ENCODE measurements around the gene SNX8.

SNX8 gene

DNA sequence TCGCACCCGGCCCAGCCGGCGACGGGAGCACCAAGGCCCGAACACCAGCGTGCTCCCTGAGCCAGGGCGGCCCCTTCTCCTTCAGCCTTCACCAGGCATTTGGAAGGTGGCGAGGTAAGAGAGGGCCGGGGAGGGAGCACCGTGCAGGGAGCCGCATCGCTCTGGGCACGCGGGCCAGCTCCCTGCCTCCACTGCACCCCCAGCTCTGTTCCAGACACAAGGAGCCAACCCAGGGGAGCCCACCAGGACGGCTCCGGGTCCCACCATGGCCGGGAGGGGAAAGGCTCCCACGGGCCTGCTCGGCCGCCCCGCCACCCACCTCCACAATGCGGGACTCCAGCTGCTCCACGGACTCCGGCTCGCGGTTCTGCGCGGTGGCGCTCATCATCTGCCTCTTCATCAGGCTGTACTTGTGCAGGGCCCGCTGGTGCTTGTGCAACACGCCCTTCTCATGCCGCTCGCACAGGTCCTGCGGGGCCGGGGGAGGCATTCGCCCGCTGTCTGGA lies 57.1 kb downstream of the SNX8 start:
- Histone ChIP-seq H3K36me3 (ENCODE audit: insufficient read depth, low read depth, low read length) (peaks cover 6% of the 10 kb centered on the region), H3K27me3 (ENCODE audit: insufficient read depth, low read length) (no peaks in the 10 kb centered on the region), H3K27ac (ENCODE audit: low read length) (no peak overlapping the region), H3K4me3 (ENCODE audit: low read length) (no peak overlapping the region), H3K4me1 (ENCODE audit: insufficient read depth, low read length) (no peaks in the 10 kb centered on the region), H3K9me3 (ENCODE audit: insufficient read depth, low read depth, low read length) (no peaks in the 10 kb centered on the region), H3K9ac (ENCODE audit: low read depth, low read length) (no peak overlapping the region)

DNA sequence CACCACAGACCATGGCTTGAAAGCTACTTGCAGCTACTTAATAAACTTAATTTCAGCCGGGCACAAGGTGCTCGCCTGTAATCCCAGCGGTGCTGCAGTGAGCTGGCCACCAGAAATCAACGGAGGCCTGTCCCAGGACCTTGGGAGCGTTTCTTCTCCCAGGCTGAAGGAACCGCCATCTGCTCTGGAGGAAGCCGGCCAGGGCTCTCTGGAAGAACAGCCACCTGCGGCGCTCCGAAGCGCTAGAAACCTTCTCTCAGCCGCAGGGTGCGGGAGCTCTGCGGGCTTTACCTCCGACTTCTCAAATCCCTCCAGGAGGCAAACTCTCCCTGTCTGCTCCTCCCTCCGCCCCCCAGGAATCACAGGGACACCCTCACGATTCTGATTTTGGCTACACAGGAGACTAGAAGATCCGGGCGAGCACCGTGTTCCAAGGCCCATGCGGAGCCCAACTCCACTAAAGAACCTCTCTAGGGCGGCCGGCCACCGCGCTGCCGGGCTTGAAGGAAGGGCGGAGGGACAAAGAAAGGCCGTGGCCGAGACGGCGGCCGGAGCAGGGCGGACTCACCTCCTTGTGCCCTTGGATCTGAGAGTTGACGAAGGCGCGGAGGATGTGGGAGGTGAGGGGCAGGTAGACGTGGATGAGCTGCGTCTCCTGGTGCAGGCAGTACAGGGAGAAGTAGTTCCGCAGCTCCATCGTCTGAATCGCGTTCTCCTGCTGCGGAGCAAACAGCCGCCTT lies 57.8 kb downstream of the SNX8 start:
- no peak overlapping the region for H3K27ac ChIP-seq (ENCODE audit: low read length)

DNA sequence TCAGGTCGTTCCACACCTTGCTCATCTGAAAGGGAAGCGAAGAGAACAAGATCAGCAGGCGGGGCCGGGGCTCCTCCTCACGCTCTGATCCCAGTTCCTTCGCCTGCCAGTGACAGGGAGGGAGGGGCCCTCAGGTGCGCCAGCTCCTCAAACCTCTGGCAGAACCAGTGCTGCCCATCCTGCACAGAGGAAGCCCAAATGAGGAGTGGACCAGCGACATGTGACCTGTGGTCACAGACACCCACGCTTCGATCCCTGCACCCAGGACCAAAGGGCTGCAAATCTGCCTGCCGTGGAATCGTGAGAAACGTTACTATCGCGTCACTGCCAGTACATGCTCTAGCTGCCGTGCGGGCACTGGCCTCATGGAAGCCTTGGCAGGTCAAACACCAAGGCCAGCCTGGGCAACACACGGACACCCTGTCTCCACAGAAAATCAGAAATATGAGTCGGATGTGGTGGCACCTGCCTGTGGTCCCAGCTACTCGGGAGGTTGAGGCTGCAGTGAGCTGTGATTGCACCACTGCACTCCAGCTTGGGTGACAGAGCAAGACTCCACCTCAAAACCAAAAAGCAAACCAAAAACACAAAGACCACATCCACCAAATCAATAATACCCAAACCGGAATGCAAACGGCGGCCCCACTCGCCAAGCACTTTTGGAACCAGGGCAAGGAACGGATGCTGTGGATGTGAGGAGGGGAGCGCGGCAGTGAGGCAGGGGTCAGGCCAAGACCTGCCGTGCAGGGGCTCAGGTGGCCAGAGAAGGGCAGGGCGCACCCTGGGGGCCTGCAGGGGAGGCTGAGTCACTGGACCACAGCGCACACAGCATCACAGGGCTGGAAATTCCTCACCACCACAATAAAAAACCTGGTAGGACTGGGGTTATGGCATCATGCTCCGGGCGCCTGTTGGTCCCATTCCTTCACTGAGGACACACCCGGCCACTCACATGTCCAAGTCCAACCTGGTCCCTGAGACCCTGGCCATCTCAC lies 58.8 kb downstream of the SNX8 start:
- Histone ChIP-seq H3K27ac (ENCODE audit: low read length) (no peak overlapping the region), H3K4me1 (ENCODE audit: insufficient read depth, low read length) (no peaks in the 10 kb centered on the region), H3K9ac (ENCODE audit: low read depth, low read length) (no peak overlapping the region), H3K9me3 (ENCODE audit: insufficient read depth, low read depth, low read length) (no peaks in the 10 kb centered on the region), H3K36me3 (ENCODE audit: insufficient read depth, low read depth, low read length) (peaks cover 5% of the 10 kb centered on the region; the same call in 1 of the 2 replicates), H3K27me3 (ENCODE audit: insufficient read depth, low read length) (no peaks in the 10 kb centered on the region), H3K4me3 (ENCODE audit: low read length) (no peak overlapping the region)

More for the DNA sequence above, 57.8 kb downstream of the SNX8 start:
- Histone ChIP-seq H3K9me3 (ENCODE audit: insufficient read depth, low read depth, low read length) (no peaks in the 10 kb centered on the region), H3K36me3 (ENCODE audit: insufficient read depth, low read depth, low read length) (peaks cover 5% of the 10 kb centered on the region; the same call in 1 of the 2 replicates), H3K9ac (ENCODE audit: low read depth, low read length) (no peak overlapping the region), H3K27me3 (ENCODE audit: insufficient read depth, low read length) (no peaks in the 10 kb centered on the region), H3K4me3 (ENCODE audit: low read length) (no peak overlapping the region), H3K4me1 (ENCODE audit: insufficient read depth, low read length) (no peaks in the 10 kb centered on the region)

DNA sequence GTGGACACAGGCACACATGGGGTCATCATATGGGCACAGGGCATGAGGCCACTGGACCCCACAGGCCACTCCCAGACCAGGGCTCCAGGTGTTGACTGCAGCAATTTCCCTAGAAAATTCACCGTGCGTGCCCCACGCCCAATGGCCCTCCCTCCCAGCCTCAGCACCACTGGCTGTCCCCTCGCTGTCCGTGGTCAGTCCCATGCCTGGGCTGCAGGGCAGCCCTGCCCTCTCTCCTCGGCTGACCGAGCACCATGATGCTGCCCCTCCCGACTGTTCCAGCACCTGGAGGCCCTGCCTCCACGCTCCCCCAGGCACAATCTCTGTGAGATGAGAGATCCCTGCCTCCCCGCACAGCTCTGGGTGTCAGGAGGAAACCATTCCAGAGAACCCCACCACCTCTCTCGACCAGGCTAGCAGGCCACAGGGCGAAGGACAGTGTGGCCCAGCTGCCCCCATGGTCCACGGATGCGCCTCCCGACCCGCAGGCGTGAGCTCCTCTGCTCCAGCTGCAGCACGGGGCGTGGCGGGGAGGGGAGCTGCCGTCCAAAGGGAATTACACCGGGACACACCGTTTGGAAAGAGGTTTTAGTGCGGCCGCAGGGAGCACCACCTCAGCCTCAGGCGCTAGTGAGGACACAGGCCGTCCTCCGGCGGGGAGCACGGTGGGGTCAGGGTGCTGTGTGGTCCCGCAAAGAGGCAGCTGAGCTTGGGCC lies 59.7 kb downstream of the SNX8 start:
- H3K9me3 ChIP-seq (ENCODE audit: insufficient read depth, low read depth, low read length), result no peaks in the 10 kb centered on the region
- H3K36me3 ChIP-seq (ENCODE audit: insufficient read depth, low read depth, low read length), result peaks cover 5% of the 10 kb centered on the region; the same call in 1 of the 2 replicates
- H3K27ac ChIP-seq (ENCODE audit: low read length), result no peak overlapping the region
- H3K4me3 ChIP-seq (ENCODE audit: low read length), result no peak overlapping the region
- no peaks in the 10 kb centered on the region for H3K4me1 ChIP-seq (ENCODE audit: insufficient read depth, low read length)
- H3K9ac ChIP-seq (ENCODE audit: low read depth, low read length), result no peak overlapping the region
- H3K27me3 ChIP-seq (ENCODE audit: insufficient read depth, low read length), result no peaks in the 10 kb centered on the region

DNA sequence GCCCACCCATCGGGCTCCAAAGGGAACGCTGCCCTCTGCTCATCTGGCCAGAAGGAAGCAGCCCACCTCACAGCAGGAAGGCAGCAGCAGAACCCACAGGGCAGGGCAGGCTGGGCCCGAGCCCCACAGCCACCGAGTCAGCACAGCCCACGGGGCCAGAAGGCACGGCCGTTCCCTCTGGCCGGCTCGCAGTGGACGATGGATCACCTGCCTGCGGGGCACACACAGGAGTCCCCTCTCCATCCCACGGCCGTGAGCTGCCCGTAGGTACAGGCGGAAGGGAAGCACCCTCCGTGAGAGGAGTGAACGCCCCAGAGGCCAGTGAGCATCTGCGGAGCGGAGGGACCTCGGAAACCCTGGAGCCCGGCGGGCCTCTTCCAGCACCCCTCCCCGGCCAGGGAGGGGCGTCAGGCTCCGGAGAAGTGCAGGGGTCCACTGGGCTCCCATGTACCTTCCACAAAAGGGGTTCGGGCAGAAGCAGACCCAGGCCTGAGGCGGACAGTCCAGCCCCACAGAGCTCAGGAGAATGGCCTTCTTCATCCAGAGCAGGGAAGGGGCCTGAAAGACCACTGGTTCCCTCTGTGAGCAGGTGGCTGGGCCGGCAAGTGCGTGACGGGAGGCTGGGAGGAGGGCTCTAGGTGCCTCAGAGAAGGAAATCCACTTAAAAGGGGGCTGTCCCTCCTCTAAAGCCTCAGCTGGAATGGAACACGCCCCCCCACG lies 60.6 kb downstream of the SNX8 start:
- H3K4me3 ChIP-seq (ENCODE audit: low read length), result no peak overlapping the region
- peaks cover 5% of the 10 kb centered on the region; the same call in 1 of the 2 replicates for H3K36me3 ChIP-seq (ENCODE audit: insufficient read depth, low read depth, low read length)
- no peaks in the 10 kb centered on the region for H3K27me3 ChIP-seq (ENCODE audit: insufficient read depth, low read length)
- no peak overlapping the region for H3K9ac ChIP-seq (ENCODE audit: low read depth, low read length)
- H3K27ac ChIP-seq (ENCODE audit: low read length), result no peak overlapping the region
- H3K9me3 ChIP-seq (ENCODE audit: insufficient read depth, low read depth, low read length), result no peaks in the 10 kb centered on the region
- no peaks in the 10 kb centered on the region for H3K4me1 ChIP-seq (ENCODE audit: insufficient read depth, low read length)

DNA sequence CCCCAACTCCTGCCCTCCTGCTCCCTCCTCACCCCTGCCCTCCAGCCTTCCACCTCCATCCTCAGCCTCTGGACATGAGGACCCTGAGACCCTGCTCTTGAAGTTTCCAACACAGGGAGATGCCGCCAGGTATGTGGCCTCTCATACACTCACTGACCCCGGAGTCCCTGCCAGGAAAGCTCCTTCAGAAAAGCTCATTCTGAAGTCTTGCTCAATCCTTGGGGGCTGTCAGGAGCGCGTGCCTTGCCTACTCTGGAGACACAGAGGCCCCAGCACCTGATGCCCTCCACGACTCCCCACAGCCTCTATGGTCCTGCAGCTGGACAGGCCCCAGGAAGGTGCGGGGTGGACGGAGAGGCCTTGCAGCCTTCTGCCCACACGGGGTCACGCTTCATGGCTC lies 61.2 kb downstream of the SNX8 start:
- H3K9me3 ChIP-seq (ENCODE audit: insufficient read depth, low read depth, low read length), result no peaks in the 10 kb centered on the region
- H3K27me3 ChIP-seq (ENCODE audit: insufficient read depth, low read length), result no peaks in the 10 kb centered on the region
- H3K27ac ChIP-seq (ENCODE audit: low read length), result no peak overlapping the region
- peaks cover 5% of the 10 kb centered on the region; the same call in 1 of the 2 replicates for H3K36me3 ChIP-seq (ENCODE audit: insufficient read depth, low read depth, low read length)
- no peak overlapping the region; the same call in 1 of the 2 replicates for H3K9ac ChIP-seq (ENCODE audit: low read depth, low read length)
- H3K4me1 ChIP-seq (ENCODE audit: insufficient read depth, low read length), result no peaks in the 10 kb centered on the region
- no peak overlapping the region for H3K4me3 ChIP-seq (ENCODE audit: low read length)

DNA sequence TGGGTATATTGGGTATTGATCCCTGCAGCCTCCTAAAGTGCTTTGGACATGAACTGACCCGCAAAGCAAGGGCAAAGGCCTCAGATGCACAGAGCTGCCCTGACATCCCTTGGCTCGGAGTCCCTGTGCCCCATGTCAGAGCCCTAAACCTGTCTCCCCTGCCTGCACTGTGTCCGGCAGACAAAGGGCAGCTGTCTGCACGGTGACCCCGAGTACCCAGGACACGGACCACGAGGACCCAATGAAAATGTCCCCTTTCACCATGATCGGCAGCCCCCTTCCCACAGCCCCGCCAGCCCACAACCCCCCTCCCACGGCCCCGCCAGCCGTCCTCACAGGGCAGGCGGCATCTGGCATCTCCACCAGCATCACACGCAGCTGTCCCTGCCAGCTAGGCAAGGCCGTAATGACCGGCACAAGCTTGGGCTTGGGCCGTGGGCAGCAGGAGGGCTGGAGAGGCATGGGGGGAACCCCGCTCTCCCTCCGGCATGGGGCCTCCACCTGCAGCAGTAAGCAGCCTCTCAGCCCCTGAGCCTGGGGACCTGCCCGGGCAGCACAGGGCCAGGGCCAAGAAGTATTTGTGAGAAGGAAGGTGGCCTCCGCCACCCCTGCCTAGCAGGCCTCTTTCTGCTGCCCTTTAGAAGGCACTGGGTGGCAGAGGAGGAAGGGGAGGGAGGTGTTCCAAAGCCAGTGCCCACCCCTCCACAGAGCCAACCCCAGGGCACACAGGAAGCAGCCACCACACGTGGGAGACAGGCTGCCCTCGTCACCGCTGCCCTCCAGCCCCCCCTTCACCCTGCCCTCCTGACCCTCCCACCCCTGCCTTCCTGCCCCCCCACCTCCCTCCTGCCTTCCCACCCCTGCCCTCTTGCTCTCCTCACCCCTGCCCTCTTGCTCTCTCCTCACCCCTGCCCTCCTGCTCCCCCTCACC lies 62.1 kb downstream of the SNX8 start:
- Histone ChIP-seq H3K27ac (ENCODE audit: low read length) (no peak overlapping the region), H3K4me1 (ENCODE audit: insufficient read depth, low read length) (no peaks in the 10 kb centered on the region), H3K27me3 (ENCODE audit: insufficient read depth, low read length) (no peaks in the 10 kb centered on the region), H3K36me3 (ENCODE audit: insufficient read depth, low read depth, low read length) (peaks cover 5% of the 10 kb centered on the region; the same call in 1 of the 2 replicates), H3K4me3 (ENCODE audit: low read length) (no peak overlapping the region), H3K9ac (ENCODE audit: low read depth, low read length) (no peak overlapping the region), H3K9me3 (ENCODE audit: insufficient read depth, low read depth, low read length) (no peaks in the 10 kb centered on the region)

DNA sequence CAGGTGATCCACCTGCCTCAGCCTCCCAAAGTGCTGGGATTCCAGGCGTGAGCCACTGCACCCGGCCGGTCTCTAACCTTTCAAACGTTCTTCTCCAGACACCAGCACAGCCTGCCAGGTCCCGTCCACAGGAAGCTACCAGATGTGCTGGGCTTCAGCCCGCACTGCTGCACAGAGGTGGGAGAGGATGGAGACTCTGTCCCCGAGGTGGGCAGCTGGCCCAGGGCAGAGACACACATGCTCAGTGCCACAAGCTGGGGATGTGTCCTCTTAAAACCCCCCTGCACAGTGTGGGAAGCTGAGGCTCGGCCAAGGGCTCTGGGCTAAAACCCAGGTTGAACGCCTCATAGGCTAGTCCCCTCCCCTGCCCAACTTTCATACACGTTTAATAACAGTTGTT lies 62.9 kb downstream of the SNX8 start:
- no peak overlapping the region for H3K9ac ChIP-seq (ENCODE audit: low read depth, low read length)
- H3K27ac ChIP-seq (ENCODE audit: low read length), result no peak overlapping the region
- no peak overlapping the region for H3K4me3 ChIP-seq (ENCODE audit: low read length)
- no peaks in the 10 kb centered on the region for H3K9me3 ChIP-seq (ENCODE audit: insufficient read depth, low read depth, low read length)
- H3K4me1 ChIP-seq (ENCODE audit: insufficient read depth, low read length), result no peaks in the 10 kb centered on the region
- H3K36me3 ChIP-seq (ENCODE audit: insufficient read depth, low read depth, low read length), result peaks cover 5% of the 10 kb centered on the region
- H3K27me3 ChIP-seq (ENCODE audit: insufficient read depth, low read length), result no peaks in the 10 kb centered on the region

DNA sequence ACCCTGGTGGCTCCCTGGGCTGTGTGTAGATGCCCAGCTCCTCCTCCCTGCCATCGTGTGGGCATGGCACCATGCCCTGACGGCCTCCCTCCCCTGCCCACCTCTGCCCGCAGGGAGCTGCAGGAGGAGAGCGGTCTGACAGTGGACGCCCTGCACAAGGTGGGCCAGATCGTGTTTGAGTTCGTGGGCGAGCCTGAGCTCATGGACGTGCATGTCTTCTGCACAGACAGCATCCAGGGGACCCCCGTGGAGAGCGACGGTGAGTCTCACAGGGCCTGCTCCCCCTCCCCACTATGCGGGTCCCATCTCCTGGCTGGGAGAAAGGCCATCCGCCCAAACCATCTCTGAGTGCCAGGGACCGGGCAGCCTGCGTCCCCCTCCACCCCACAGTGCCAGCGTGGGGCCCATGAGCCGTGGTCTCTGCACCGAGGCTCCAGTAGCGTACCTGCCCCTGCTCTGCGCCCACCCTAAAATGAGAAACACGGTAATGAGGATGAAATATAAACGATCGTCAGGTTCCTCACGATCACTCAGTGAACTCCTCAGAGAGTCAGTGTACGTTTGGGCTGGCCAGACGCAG lies 64.4 kb downstream of the SNX8 start:
- Histone ChIP-seq H3K4me3 (ENCODE audit: low read length) (no peak overlapping the region), H3K9me3 (ENCODE audit: insufficient read depth, low read depth, low read length) (no peaks in the 10 kb centered on the region), H3K4me1 (ENCODE audit: insufficient read depth, low read length) (no peaks in the 10 kb centered on the region), H3K36me3 (ENCODE audit: insufficient read depth, low read depth, low read length) (peaks cover 16% of the 10 kb centered on the region), H3K27me3 (ENCODE audit: insufficient read depth, low read length) (no peaks in the 10 kb centered on the region), H3K27ac (ENCODE audit: low read length) (no peak overlapping the region), H3K9ac (ENCODE audit: low read depth, low read length) (no peak overlapping the region)
